GM18499 (cell line): ENCODE data around the gene TAPT1.

Experiments used
- ATAC-seq: cut with Tn5 transposase; IDR thresholded peaks from one replicate; pipeline ENCODE4 v1.9.1; 2021; ENCODE audit warnings: moderate number of reproducible peaks; ENCODE audit not compliant: insufficient read depth, unreplicated experiment

TAPT1 gene

DNA sequence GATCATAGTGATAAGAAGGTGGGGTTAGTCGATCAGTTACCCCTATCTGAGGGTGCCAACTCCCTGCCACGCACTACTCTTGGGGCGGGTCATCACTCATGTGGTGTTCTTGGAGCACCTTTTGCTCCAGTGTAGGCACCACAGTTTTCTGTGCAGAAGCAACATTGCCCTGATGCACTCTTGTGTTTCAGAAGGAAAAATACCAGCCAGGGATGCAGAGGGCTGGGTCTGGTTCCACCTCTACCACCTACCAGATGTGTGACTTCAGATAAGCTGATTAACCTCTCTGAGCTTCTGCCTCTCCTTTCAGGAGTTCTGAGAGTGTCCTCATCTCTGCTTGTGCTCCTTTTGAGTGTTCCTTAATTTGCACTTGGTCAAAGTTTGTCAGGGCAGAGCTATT, 112.5 kb downstream of the TAPT1 start:
- ATAC-seq = no peak

DNA sequence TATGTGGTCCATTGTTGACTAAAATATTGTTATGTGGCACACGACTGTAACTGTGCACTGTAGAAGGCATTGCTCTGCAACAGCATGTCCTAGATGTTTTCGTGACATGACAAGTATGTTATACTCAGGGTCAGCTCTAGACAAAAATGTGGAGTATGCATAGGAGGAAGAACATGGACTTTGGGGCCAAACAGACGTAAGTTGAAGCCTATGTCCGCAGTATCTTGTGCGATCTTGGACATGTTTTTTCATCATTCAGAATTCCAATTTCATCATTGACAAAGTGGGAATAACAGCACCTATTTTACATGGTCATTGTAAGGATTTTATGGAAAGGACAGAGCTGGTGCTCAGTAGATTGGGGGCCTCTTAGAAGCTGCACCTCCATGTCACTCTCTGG, 114.7 kb downstream of the TAPT1 start:
- no peak for ATAC-seq

DNA sequence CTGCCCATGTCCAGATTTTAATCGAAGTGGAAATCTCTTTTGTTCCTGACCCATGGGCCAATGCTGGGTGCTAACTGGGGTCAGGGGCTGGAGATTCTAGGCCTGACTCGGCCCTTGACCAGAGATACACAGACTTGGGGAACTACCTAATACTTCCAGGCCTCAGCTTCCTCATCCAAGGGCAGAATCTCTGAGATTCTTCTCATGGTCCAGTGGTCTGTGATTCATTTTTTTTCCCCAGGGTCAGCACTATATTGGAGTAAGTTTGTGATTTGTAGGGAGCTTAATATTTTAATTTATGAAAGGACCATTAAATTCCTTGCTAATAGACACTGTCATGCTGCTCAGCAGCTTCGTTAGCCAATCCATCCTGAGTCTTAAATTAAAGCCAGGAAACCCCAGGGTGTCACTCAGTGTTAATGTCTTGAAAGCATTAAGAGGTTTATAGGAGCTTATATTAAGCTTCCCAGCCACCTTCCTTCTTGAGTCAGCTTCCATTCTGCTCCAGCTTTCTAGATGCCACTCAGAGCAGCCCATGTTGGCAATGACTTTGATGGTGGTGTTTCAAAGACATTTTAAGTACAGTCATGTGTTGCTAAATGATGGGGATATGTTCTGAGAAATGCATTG, 115.5 kb downstream of the TAPT1 start:
- ATAC-seq = no peak
